NCI-H446 (cell line): Measurements from ENCODE around the gene NCKIPSD.

Source experiments
- DNase-seq, 2 experiments: peaks; one replicate each; lab custom pipeline; 2025; lab: John Stamatoyannopoulos, UW

NCKIPSD gene

GRCh38 chr3:48696601-48697000, 10.9 kb upstream of the NCKIPSD start:
- no peak for DNase-seq

- no peak for DNase-seq
Measured at GRCh38 chr3:48696156-48696555, 10.4 kb upstream of the NCKIPSD start.

- DNase-seq, result no peak
Measured at GRCh38 chr3:48695393-48695753, 9.7 kb upstream of the NCKIPSD start.

GRCh38 chr3:48694610-48695392, 9.1 kb upstream of the NCKIPSD start:
- DNase-seq, result no peak

- no peak for DNase-seq
Measured at GRCh38 chr3:48693826-48694225, 8.1 kb upstream of the NCKIPSD start.

- DNase-seq, result no peak
Measured at GRCh38 chr3:48692551-48692950, 6.8 kb upstream of the NCKIPSD start.

GRCh38 chr3:48690846-48691458, 5.2 kb upstream of the NCKIPSD start:
- no peak for DNase-seq

- no peak for DNase-seq
Measured at GRCh38 chr3:48689384-48689783, 3.7 kb upstream of the NCKIPSD start.

GRCh38 chr3:48688737-48689075, 3.0 kb upstream of the NCKIPSD start:
- no peak for DNase-seq

GRCh38 chr3:48688032-48688736, 2.5 kb upstream of the NCKIPSD start:
- no peak for DNase-seq

GRCh38 chr3:48687220-48687678, 1.5 kb upstream of the NCKIPSD start:
- no peak for DNase-seq

- DNase-seq, result no peak
Measured at GRCh38 chr3:48686538-48687219, 964 bp upstream of the NCKIPSD start.

- DNase-seq, result no peak
Measured at GRCh38 chr3:48685293-48685602, 467 bp downstream of the NCKIPSD start.

- no peak for DNase-seq
Measured at GRCh38 chr3:48684480-48685143, 1.1 kb downstream of the NCKIPSD start.

GRCh38 chr3:48684054-48684349, 1.7 kb downstream of the NCKIPSD start:
- no peak for DNase-seq

- no peak for DNase-seq
Measured at GRCh38 chr3:48682786-48683185, 2.9 kb downstream of the NCKIPSD start.

- DNase-seq, result no peak
Measured at GRCh38 chr3:48681974-48682610, 3.6 kb downstream of the NCKIPSD start.

- no peak for DNase-seq
Measured at GRCh38 chr3:48681541-48681880, 4.2 kb downstream of the NCKIPSD start.

- no peak for DNase-seq
Measured at GRCh38 chr3:48680811-48681540, 4.7 kb downstream of the NCKIPSD start.

- DNase-seq, result no peak
Measured at GRCh38 chr3:48679411-48680391, 6.0 kb downstream of the NCKIPSD start.
